ENCODE measurements around the gene OSR1.

Gene OSR1

GRCh38 chr2:19357402-19358241, 801 bp downstream of the OSR1 start:
- TF ChIP-seq CTCF (IDR thresholded peaks at IDR 0.05), result no peak
- peak; percentile 39 for DNase-seq
- peaks cover 36% of the 10 kb centered on the region for H3K36me3 Mint-ChIP-seq (ENCODE audit: low read depth)
- peaks cover 81% of the 10 kb centered on the region for H3K27me3 Mint-ChIP-seq (ENCODE audit: low read depth, poor library complexity)
- H3K4me3 Mint-ChIP-seq, result peak overlapping the region; percentile 93
- H3K27ac Mint-ChIP-seq, result peak overlapping the region; percentile 59
- peaks cover 80% of the 10 kb centered on the region for H3K4me1 Mint-ChIP-seq
- H3K9me3 Mint-ChIP-seq, result no peaks in the 10 kb centered on the region

- no peak for TF ChIP-seq CTCF (IDR thresholded peaks at IDR 0.05)
- Mint-ChIP-seq H3K27ac (no peak overlapping the region), H3K27me3 (ENCODE audit: low read depth, poor library complexity) (peaks cover 83% of the 10 kb centered on the region), H3K36me3 (ENCODE audit: low read depth) (peaks cover 45% of the 10 kb centered on the region), H3K4me3 (peak overlapping the region; percentile 93), H3K4me1 (peaks cover 80% of the 10 kb centered on the region), H3K9me3 (no peaks in the 10 kb centered on the region)
- DNase-seq, result peak; percentile 45
Observed at GRCh38 chr2:19356545-19357401, 1.6 kb downstream of the OSR1 start.

GRCh38 chr2:19355931-19356544, 2.4 kb downstream of the OSR1 start:
- Mint-ChIP-seq H3K4me1 (peaks cover 81% of the 10 kb centered on the region), H3K27ac (no peak overlapping the region), H3K4me3 (peak overlapping the region; percentile 93), H3K27me3 (ENCODE audit: low read depth, poor library complexity) (peaks cover 82% of the 10 kb centered on the region), H3K9me3 (no peaks in the 10 kb centered on the region), H3K36me3 (ENCODE audit: low read depth) (peaks cover 46% of the 10 kb centered on the region)
- DNase-seq, result peak; percentile 36
- TF ChIP-seq CTCF (IDR thresholded peaks at IDR 0.05), result no peak

- TF ChIP-seq CTCF (IDR thresholded peaks at IDR 0.05), result no peak
- Mint-ChIP-seq H3K4me1 (peaks cover 80% of the 10 kb centered on the region), H3K4me3 (peak overlapping the region; percentile 93), H3K27ac (peak overlapping the region; percentile 36), H3K36me3 (ENCODE audit: low read depth) (peaks cover 49% of the 10 kb centered on the region), H3K27me3 (ENCODE audit: low read depth, poor library complexity) (peaks cover 82% of the 10 kb centered on the region), H3K9me3 (no peaks in the 10 kb centered on the region)
- no peak for DNase-seq
Observed at GRCh38 chr2:19355416-19355821, 3.0 kb downstream of the OSR1 start.

- Mint-ChIP-seq H3K9me3 (no peaks in the 10 kb centered on the region), H3K4me1 (peaks cover 76% of the 10 kb centered on the region), H3K27ac (peak overlapping the region; percentile 36), H3K27me3 (ENCODE audit: low read depth, poor library complexity) (peaks cover 78% of the 10 kb centered on the region), H3K4me3 (peak overlapping the region; percentile 93), H3K36me3 (ENCODE audit: low read depth) (peaks cover 49% of the 10 kb centered on the region)
- DNase-seq, result no peak
- no peak for TF ChIP-seq CTCF (IDR thresholded peaks at IDR 0.05)
Observed at GRCh38 chr2:19355014-19355405, 3.4 kb downstream of the OSR1 start.

All from nephron progenitor cell (in vitro differentiated cells).